ENCODE measurements around the gene COMMD10. TPM values are rescaled to one million over a fixed set of nuclear protein-coding genes. Genes with fewer than 3 reads are reported as not detected.

COMMD10 gene
- total RNA-seq, 3 donors from 2014 or later: 37.6 to 57.8 (median 54.1) TPM

DNA sequence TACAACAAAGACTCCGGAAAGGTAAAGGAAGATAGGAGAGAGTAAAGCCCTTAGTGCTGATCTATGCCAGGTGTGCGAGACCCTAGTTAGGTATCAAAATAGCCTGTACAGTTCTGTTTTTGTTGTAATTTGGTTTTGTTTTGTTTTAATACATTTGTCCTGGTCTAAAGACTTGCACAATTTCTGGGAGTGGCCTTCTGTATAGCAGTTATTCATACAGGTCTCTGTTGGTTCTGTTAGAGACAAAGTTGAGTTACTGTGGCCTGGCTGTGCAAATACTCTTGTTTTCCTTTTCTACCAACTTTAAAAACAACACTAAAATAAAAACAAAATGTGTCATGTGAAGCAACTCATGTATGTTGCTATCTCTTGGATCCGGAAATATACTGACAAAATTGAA is 163.6 kb downstream of the COMMD10 start:
- H3K36me3 ChIP-seq: peaks cover 3% of the 10 kb centered on the region
- DNase-seq (ENCODE audit: low spot score in 2 of 2): no peak
- H3K4me3 ChIP-seq: no peak overlapping the region
- no peak overlapping the region for H3K27ac ChIP-seq
- TF ChIP-seq, protein P1, sequence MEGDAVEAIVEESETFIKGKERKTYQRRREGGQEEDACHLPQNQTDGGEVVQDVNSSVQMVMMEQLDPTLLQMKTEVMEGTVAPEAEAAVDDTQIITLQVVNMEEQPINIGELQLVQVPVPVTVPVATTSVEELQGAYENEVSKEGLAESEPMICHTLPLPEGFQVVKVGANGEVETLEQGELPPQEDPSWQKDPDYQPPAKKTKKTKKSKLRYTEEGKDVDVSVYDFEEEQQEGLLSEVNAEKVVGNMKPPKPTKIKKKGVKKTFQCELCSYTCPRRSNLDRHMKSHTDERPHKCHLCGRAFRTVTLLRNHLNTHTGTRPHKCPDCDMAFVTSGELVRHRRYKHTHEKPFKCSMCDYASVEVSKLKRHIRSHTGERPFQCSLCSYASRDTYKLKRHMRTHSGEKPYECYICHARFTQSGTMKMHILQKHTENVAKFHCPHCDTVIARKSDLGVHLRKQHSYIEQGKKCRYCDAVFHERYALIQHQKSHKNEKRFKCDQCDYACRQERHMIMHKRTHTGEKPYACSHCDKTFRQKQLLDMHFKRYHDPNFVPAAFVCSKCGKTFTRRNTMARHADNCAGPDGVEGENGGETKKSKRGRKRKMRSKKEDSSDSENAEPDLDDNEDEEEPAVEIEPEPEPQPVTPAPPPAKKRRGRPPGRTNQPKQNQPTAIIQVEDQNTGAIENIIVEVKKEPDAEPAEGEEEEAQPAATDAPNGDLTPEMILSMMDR (IDR thresholded peaks at IDR 0.05): no peak
- H3K4me1 ChIP-seq: no peaks in the 10 kb centered on the region
- intact Hi-C loops (cut with DNase I; ENCODE audit: low total_unique reads): no loop called here
- no peaks in the 10 kb centered on the region for H3K27me3 ChIP-seq
- H3K9me3 ChIP-seq: peaks cover 0 to 10% of the 10 kb centered on the region in 2 donors

DNA sequence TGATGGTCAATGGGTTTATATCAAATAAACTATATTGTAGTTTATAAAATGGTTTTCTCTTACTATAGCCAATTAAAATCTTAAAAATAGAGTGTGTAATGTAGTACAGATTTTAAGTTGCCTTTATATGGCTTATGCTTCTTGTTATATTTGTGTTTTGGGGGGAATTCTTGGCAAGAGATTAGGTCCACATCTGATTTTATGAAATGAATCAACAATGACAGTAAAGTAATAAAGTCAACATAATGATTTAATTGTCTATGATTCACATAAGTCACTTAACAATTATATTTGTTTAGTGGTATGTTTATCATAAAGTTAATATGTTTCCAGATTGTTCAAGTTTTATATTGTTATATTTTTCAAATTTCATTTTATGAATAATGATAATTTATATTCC is 164.8 kb downstream of the COMMD10 start:
- Histone ChIP-seq H3K36me3 (peaks cover 3% of the 10 kb centered on the region), H3K4me3 (no peak overlapping the region), H3K9me3 (peaks cover 0 to 10% of the 10 kb centered on the region in 2 donors), H3K27ac (no peak overlapping the region), H3K27me3 (no peaks in the 10 kb centered on the region), H3K4me1 (no peaks in the 10 kb centered on the region)
- intact Hi-C loops (cut with DNase I; ENCODE audit: low total_unique reads): no loop called here
- no peak for DNase-seq (ENCODE audit: low spot score in 2 of 2)
- TF ChIP-seq POLR2A (IDR thresholded peaks at IDR 0.05) (no peak), POLR2AphosphoS5 (IDR thresholded peaks at IDR 0.05) (no peak)
- TF ChIP-seq, protein P1 (IDR thresholded peaks at IDR 0.05): no peak

DNA sequence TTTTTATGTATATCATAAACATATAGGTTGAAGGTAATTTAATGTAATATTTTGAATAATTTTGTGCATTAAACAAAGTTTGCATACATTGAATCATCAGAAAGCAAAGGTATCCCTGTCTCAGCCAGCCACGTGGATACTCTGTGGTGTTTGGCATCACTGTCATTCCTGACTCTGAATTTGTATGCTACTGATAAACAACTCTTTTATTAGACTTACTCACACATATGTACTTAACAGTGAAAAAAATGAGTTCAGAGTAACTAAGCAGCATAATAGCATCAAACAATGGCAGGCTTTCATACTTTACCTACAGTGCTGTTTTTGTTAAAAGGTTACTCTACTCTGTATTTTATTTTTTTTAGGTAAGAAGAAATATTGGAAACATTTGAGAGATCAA is 171.9 kb downstream of the COMMD10 start:
- H3K4me1 ChIP-seq: no peaks in the 10 kb centered on the region
- DNase-seq (ENCODE audit: low spot score in 2 of 2): no peak
- TF ChIP-seq POLR2AphosphoS5 (IDR thresholded peaks at IDR 0.05): no peak
- TF ChIP-seq POLR2A (IDR thresholded peaks at IDR 0.05): no peak
- TF ChIP-seq, protein P1 (IDR thresholded peaks at IDR 0.05): no peak
- H3K27me3 ChIP-seq: no peaks in the 10 kb centered on the region
- no peak overlapping the region for H3K27ac ChIP-seq
- intact Hi-C loops (cut with DNase I; ENCODE audit: low total_unique reads): no loop called here
- H3K9me3 ChIP-seq: no peaks in the 10 kb centered on the region
- H3K36me3 ChIP-seq: no peaks in the 10 kb centered on the region
- no peak overlapping the region for H3K4me3 ChIP-seq

DNA sequence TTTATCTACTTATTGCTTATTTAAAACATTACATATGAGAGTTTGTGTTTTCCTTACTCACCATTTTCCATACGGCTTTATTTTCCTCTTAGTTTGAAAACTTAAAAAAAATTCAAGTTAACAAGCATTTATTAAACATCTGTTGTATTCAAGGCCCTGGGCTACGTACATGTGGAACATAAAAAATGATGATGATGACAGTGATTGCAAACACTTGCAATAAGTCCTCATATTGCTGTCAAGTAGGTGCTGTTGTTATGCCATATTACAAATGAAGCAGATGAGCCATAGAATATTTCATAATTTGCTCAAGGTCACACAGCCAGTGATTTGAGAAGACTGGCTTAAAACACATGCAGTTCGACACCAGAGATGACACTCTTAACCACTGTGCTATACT is 180.6 kb downstream of the COMMD10 start:
- intact Hi-C loops (cut with DNase I; ENCODE audit: low total_unique reads): no loop called here
- DNase-seq (ENCODE audit: low spot score in 2 of 2): no peak
- Histone ChIP-seq H3K4me3 (no peak overlapping the region), H3K36me3 (no peaks in the 10 kb centered on the region), H3K27me3 (no peaks in the 10 kb centered on the region), H3K27ac (no peak overlapping the region), H3K9me3 (no peaks in the 10 kb centered on the region), H3K4me1 (no peaks in the 10 kb centered on the region)
- TF ChIP-seq, protein P1 (IDR thresholded peaks at IDR 0.05): no peak
- TF ChIP-seq POLR2AphosphoS5 (IDR thresholded peaks at IDR 0.05): no peak
- no peak for TF ChIP-seq POLR2A (IDR thresholded peaks at IDR 0.05)

DNA sequence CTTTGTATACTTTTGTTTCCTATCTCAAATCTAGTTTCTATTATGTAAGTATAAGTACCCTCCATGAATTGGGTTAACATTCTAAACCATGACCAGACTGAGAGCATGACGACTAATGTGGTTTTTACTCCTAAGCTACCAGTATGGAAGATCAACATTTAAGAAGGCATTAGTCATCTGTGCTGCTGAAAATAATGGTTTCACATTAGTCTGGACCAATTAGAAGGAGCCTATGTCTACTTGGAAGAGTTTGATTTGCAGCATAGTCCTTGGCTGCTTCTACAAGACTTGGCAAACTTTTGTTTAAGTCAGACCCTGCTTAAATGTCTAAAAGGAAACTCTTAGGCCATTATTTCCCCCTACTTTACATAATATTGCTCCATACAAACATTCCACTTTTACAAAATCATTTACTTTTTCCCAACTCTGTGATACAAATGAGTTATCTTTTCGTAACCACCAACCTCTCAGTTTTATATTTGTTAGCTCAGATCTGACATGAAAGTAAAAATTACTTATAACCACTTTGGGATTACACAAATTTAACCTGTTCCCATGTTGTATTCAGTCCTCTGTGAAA is 186.7 kb downstream of the COMMD10 start:
- peaks cover 0 to 15% of the 10 kb centered on the region in 2 donors for H3K9me3 ChIP-seq
- no peaks in the 10 kb centered on the region for H3K27me3 ChIP-seq
- no peak overlapping the region for H3K27ac ChIP-seq
- no peak for DNase-seq (ENCODE audit: low spot score in 2 of 2)
- no peaks in the 10 kb centered on the region for H3K4me1 ChIP-seq
- no peaks in the 10 kb centered on the region for H3K36me3 ChIP-seq
- no peak overlapping the region for H3K4me3 ChIP-seq
- intact Hi-C loops (cut with DNase I; ENCODE audit: low total_unique reads): no loop called here
- no peak for TF ChIP-seq POLR2A (IDR thresholded peaks at IDR 0.05)
- TF ChIP-seq POLR2AphosphoS5 (IDR thresholded peaks at IDR 0.05): no peak
- TF ChIP-seq, protein P1 (IDR thresholded peaks at IDR 0.05): no peak
